Measurements from ENCODE around the gene IL5.
A peak's percentile ranks its signal among the peaks of the same experiment; 100 is the strongest.

The IL5 gene

GRCh38 chr5:132500931-132501628, 42.2 kb downstream of the IL5 start:
- TF ChIP-seq, protein P1, sequence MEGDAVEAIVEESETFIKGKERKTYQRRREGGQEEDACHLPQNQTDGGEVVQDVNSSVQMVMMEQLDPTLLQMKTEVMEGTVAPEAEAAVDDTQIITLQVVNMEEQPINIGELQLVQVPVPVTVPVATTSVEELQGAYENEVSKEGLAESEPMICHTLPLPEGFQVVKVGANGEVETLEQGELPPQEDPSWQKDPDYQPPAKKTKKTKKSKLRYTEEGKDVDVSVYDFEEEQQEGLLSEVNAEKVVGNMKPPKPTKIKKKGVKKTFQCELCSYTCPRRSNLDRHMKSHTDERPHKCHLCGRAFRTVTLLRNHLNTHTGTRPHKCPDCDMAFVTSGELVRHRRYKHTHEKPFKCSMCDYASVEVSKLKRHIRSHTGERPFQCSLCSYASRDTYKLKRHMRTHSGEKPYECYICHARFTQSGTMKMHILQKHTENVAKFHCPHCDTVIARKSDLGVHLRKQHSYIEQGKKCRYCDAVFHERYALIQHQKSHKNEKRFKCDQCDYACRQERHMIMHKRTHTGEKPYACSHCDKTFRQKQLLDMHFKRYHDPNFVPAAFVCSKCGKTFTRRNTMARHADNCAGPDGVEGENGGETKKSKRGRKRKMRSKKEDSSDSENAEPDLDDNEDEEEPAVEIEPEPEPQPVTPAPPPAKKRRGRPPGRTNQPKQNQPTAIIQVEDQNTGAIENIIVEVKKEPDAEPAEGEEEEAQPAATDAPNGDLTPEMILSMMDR (IDR thresholded peaks at IDR 0.05; ENCODE audit: low read depth, low read length): peak; percentile 76
- H3K4me3 ChIP-seq (ENCODE audit: low read depth, low read length): no peak overlapping the region

GRCh38 chr5:132500244-132500930, 42.9 kb downstream of the IL5 start:
- TF ChIP-seq, protein P1 (IDR thresholded peaks at IDR 0.05; ENCODE audit: low read depth, low read length): no peak
- no peak overlapping the region for H3K4me3 ChIP-seq (ENCODE audit: low read depth, low read length)

GRCh38 chr5:132499440-132500243, 43.7 kb downstream of the IL5 start:
- H3K4me3 ChIP-seq (ENCODE audit: low read depth, low read length): no peak overlapping the region
- TF ChIP-seq, protein P1 (IDR thresholded peaks at IDR 0.05; ENCODE audit: low read depth, low read length): no peak

GRCh38 chr5:132498686-132499271, 44.5 kb downstream of the IL5 start:
- TF ChIP-seq, protein P1 (IDR thresholded peaks at IDR 0.05; ENCODE audit: low read depth, low read length): no peak
- no peak overlapping the region for H3K4me3 ChIP-seq (ENCODE audit: low read depth, low read length)

GRCh38 chr5:132498152-132498551, 45.2 kb downstream of the IL5 start:
- TF ChIP-seq, protein P1 (IDR thresholded peaks at IDR 0.05; ENCODE audit: low read depth, low read length): no peak
- no peak overlapping the region for H3K4me3 ChIP-seq (ENCODE audit: low read depth, low read length)

GRCh38 chr5:132497488-132497997, 45.8 kb downstream of the IL5 start:
- H3K4me3 ChIP-seq (ENCODE audit: low read depth, low read length): peak overlapping the region; percentile 71
- TF ChIP-seq, protein P1 (IDR thresholded peaks at IDR 0.05; ENCODE audit: low read depth, low read length): no peak
